NCI-H748 (cell line): ENCODE data around the gene FAM72A.
A peak's percentile ranks its signal among the peaks of the same experiment; 100 is the strongest.
"Not testable (repeated sequence)": the region's sequence is repeated elsewhere in the genome, so short reads cannot be mapped to it uniquely, and the experiment has no call there.

Source experiments
- DNase-seq: peaks from one replicate; lab custom pipeline; 2025; ENCODE audit not compliant: unreplicated experiment; lab: John Stamatoyannopoulos, UW

The FAM72A gene

DNA sequence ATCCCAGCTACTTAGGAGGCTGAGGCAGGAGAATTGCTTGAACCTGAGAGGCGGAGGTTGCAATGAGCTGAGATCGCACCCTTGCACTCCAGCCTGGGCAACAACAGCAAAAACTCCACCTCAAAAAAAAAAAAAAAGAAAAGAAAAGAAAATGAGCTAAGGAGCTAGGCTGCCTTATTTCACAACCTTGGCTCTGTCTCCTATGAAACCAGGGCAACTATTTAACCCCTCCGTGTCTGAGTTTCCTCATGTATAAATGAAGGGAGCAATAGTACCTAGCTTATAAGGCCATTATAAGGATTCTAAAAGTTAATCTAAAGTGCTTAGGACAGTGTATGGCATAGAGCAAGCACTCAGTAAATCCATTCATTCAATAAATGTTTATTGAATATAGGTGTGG, 32.8 kb downstream of the FAM72A start:
- DNase-seq, result not testable (repeated sequence)

DNA sequence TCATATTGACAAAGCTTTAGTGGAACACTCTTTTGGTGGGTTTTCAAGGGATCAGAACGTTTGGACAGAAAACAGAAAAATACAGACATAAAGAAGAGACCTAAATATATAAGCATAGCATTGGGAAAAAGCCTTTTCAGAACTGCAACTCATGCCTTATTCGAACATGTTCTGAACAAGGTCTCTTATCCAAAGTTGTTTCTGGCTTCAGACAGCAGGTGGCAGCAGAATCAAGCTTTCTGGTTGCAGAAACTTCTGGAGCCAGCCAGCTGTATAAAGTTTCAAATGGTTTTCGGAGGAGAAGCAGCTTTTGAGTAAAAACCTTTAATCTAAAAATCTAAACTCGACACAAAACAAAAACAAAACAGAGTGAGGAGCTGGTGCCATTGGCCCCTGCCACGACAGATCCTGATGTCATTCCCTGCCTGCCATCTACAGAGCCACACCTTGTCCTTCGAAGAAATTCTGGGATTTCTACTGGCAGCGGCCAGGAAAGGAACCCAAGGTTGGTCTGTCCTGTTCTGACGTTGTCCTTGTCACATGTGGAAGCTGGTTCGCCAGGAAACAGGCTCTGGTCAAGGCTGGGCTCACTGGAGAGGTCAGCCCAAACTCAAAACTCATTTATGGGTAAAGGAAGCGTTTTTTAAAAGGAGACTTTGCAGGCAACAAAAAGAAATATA, 35.1 kb downstream of the FAM72A start:
- DNase-seq, result not testable (repeated sequence)

DNA sequence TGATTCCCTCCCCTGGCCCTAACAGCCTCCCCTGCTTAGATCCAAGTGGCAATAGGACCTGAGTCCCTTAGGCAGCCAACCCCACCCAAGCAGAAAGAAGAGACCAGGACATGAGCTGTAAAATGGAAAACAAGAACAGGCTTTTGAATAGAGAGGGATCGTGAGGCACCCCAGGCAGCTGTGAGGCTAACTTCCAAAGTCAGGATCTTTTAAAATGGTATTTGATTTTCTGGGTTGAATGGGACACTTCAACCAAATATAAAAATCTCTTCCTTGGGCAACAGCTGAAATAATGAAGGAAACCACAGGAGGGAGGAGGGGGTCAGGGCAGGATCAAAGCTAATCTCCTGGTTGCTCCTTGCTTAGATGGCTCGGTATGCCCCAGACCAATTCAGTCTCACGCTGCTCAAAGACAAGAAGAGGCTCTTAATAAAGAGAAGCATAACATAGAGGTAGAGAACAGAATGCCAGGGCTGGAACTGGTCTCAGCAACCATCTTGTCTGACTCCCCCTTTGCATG, 56.8 kb downstream of the FAM72A start:
- DNase-seq, result no peak

DNA sequence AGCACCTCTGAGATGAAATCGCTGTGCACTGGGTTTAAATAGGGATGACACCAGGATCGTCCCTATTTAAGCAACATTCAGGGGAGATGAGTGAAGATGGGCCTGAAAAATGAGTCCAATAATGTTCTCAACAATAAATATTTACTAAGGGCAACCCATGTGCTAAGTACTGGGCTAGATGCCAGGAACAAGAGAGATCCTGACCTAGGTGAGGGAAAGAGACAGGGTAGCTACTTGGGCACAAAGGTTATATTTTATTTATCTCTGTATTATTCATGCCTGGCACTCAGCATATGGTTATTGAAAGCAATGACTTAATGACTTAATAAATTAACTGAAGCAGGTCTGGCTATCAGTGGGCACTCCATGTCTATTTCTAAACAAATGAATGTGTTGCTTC, 58.0 kb downstream of the FAM72A start:
- DNase-seq, result peak; percentile 51

DNA sequence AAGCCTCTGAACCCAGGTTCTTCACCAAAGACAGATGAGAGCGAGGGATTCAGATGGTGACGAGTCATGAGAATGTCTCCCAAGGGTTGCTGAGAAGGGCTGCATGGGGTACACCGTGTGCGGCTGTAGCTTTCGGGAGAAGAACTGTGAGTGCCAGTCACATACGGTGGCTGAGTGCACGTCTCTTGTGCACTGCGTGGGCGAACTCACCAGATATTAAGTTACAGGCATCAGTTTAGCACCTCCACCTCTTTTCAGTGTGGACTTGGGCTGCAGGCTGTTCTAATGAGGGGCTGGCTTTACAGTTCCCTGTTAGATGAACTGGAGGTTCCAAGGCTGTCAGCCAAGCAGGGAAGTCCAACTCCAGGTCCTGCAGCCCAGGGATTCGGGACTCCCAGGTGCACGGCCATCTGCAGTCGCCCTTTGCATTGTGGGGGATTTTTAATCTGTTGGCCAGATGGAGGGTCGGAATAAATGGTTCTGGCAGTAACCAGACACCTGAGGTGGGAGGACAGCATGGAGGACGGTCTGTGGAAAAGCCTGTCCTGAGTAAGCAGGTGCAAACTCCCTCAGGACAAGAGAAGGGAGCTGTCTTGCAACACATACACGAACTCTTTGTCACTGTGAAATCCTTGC, 59.0 kb downstream of the FAM72A start:
- no peak for DNase-seq

DNA sequence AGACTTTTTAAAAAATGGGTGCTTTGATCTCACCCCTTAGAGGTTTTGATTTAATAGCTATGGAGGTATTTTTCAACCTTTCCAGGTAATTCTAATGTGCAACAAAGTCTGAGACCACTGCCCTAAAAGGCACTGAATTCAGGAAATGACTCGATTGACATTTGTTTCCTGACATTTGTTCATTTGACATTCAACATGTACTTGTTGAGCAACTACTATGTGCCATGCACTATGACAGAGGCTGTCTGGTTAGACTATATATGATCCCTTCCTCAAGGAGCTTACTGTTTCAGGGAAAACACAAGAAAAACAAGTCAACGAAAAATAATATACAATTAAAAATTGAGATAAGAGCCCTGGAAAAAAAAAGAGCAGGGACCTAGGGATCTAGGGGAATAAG, 59.9 kb downstream of the FAM72A start:
- no peak for DNase-seq

DNA sequence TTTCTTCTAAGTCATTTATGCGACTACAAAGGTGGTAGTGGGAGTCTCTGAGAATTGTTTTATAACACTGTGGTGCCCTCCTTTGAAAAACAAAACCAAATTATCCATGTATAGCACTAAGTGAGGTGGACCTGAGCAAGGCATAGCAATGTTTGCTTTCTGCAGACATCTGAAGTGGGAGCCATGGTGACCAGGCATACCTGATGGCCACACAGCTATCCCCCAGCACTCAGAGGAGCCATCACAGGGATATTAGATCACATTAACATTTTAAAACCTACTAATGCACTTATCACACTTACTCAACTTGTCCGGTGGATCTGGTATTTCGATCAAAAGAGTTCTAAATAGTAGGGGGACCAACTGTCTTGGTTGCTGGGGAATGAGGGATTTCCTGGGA, 60.6 kb downstream of the FAM72A start:
- DNase-seq, result peak; percentile 9

DNA sequence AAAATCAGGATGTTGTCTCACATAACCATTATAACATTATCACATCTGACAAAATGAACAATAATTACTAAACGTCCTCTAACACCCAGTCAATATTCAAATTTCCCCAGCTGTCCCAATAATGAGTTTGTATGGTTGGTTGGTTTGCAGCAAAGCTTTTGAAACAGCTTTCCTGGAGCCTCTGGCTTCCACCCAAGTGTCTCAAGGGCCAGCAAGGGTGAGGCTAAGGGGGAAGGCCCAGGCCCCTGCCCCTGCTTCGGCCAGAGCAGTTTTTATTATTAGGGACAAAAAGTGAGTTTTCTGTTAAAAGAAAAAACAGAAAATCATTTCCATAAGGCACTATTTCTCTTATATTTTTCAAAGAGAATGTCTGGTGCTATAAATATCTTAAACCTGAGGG, 66.4 kb downstream of the FAM72A start:
- no peak for DNase-seq
